MM.1S (cell line): ENCODE data around the gene CASP9.

ENCODE experiments used
- DNase-seq: peaks from one replicate; pipeline ENCODE4 v3.0.0-alpha.2; 2015
- H2AFZ ChIP-seq: fragments of 300-600 bp; sonication (generic); 2 replicates; pipeline ENCODE4 v1.6.0; 2016; ENCODE audit warnings: antibody characterized with exemption, low read length
- H3F3A ChIP-seq: fragments of 300-600 bp; sonication (generic); 2 replicates; pipeline ENCODE4 v1.6.1; 2016; ENCODE audit warnings: mild to moderate bottlenecking, antibody characterized with exemption, low read length, moderate library complexity, mixed read lengths; ENCODE audit not compliant: insufficient read depth
- H3K27ac ChIP-seq: fragments of 300-600 bp; sonication (generic); 2 replicates; pipeline ENCODE4 v1.5.1; 2016; ENCODE audit warnings: mild to moderate bottlenecking, low read length
- H3K27me3 ChIP-seq: fragments of 300-600 bp; sonication (generic); replicated peaks from 2 replicates; pipeline ENCODE4 v1.6.0; 2016; ENCODE audit warnings: low read length; ENCODE audit not compliant: insufficient read depth
- H3K36me3 ChIP-seq: fragments of 300-600 bp; sonication (generic); replicated peaks from 2 replicates; pipeline ENCODE4 v1.6.1; 2016; ENCODE audit warnings: mild to moderate bottlenecking, low read length, mixed read lengths; ENCODE audit not compliant: insufficient read depth
- H3K4me1 ChIP-seq: fragments of 300-600 bp; sonication (generic); 2 replicates; pipeline ENCODE4 v1.6.1; 2016; ENCODE audit warnings: low read length, mixed read lengths
- H3K4me2 ChIP-seq: fragments of 300-600 bp; sonication (generic); 2 replicates; pipeline ENCODE4 v1.6.0; 2016; ENCODE audit warnings: low read depth, low read length
- H3K4me3 ChIP-seq: fragments of 300-600 bp; sonication (generic); 2 replicates; pipeline ENCODE4 v1.5.1; 2016; ENCODE audit warnings: low read length, mixed read lengths
- H3K79me2 ChIP-seq: fragments of 300-600 bp; sonication (generic); 2 replicates; pipeline ENCODE4 v1.6.1; 2016; ENCODE audit warnings: mixed run types, low read length, mixed read lengths
- H3K9ac ChIP-seq: fragments of 300-600 bp; sonication (generic); 2 replicates; pipeline ENCODE4 v1.6.1; 2016; ENCODE audit warnings: low read length, mixed read lengths
- H3K9me2 ChIP-seq: fragments of 300-600 bp; sonication (generic); replicated peaks from 2 replicates; pipeline ENCODE4 v1.6.1; 2016; ENCODE audit warnings: mild to moderate bottlenecking, low read length, mixed read lengths; ENCODE audit not compliant: insufficient read depth
- H3K9me3 ChIP-seq: fragments of 300-600 bp; sonication (generic); replicated peaks from 2 replicates; pipeline ENCODE4 v1.6.1; 2016; ENCODE audit warnings: mild to moderate bottlenecking, low read length, mixed read lengths; ENCODE audit not compliant: insufficient read depth
- H4K20me1 ChIP-seq: fragments of 300-600 bp; sonication (generic); 2 replicates; pipeline ENCODE4 v1.6.1; 2016; ENCODE audit warnings: mild to moderate bottlenecking, low read length, moderate library complexity, mixed read lengths; ENCODE audit not compliant: insufficient read depth
- CTCF ChIP-seq: fragments of 300-600 bp; sonication (generic); IDR thresholded peaks from 2 replicates; pipeline ENCODE4 v1.5.1; 2016; ENCODE audit warnings: antibody characterized with exemption, low read length, mixed read lengths
- EZH2 ChIP-seq: fragments of 300-600 bp; sonication (generic); optimal IDR thresholded peaks from 2 replicates; pipeline ENCODE3; 2017; ENCODE audit warnings: low read depth, mild to moderate bottlenecking, antibody characterized with exemption, low read length, mixed read lengths
- EZH2phosphoT487 ChIP-seq: fragments of 300-600 bp; sonication (generic); IDR thresholded peaks from 2 replicates; pipeline ENCODE4 v1.6.1; 2018; ENCODE audit warnings: antibody characterized with exemption, low read length

Gene CASP9

DNA sequence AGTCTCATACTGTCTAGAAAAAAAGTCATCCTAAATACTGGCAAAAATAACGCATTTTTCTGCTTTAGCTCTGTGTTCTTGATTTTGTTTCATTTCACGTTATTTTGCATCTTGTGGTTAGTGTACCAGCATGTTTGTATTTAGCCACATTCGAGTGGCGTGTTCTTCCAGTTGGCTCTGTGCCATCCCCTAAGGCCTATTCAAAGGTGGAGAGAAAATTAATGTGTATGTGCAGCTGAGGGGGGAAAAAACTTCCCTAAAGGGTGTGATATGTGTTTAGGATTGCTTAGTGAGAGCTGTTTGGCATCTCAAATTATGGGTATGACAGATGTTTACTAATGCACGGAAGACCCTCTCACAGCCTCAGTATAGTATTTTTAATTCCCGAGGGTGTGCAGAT is 14.8 kb upstream of the CASP9 start:
- H3K9me3 ChIP-seq, result no peaks in the 10 kb centered on the region
- no peak overlapping the region for H3K27ac ChIP-seq
- no peak overlapping the region for H3K9ac ChIP-seq
- no peak overlapping the region for H2AFZ ChIP-seq
- no peaks in the 10 kb centered on the region for H3K9me2 ChIP-seq
- H3K4me2 ChIP-seq, result no peak overlapping the region
- H3K27me3 ChIP-seq, result no peaks in the 10 kb centered on the region
- H4K20me1 ChIP-seq, result no peaks in the 10 kb centered on the region
- no peak overlapping the region for H3K4me3 ChIP-seq
- no peak for DNase-seq
- H3K79me2 ChIP-seq, result no peaks in the 10 kb centered on the region
- H3K4me1 ChIP-seq, result no peaks in the 10 kb centered on the region
- TF ChIP-seq EZH2, result no peak
- no peak for TF ChIP-seq CTCF
- no peaks in the 10 kb centered on the region for H3K36me3 ChIP-seq
- H3F3A ChIP-seq, result no peaks in the 10 kb centered on the region

- H2AFZ ChIP-seq, result no peak overlapping the region
- no peaks in the 10 kb centered on the region for H3K27me3 ChIP-seq
- TF ChIP-seq EZH2phosphoT487, result no peak
- TF ChIP-seq EZH2, result no peak
- TF ChIP-seq CTCF, result no peak
- H3K9ac ChIP-seq, result no peak overlapping the region
- DNase-seq, result no peak
- H3K4me3 ChIP-seq, result no peak overlapping the region
- H3K36me3 ChIP-seq, result no peaks in the 10 kb centered on the region
- H3F3A ChIP-seq, result no peaks in the 10 kb centered on the region; the same call in 1 of the 2 replicates
- no peaks in the 10 kb centered on the region for H4K20me1 ChIP-seq
- H3K79me2 ChIP-seq, result peaks cover 16% of the 10 kb centered on the region
- no peak overlapping the region for H3K4me2 ChIP-seq
- H3K4me1 ChIP-seq, result peaks cover 5% of the 10 kb centered on the region; the same call in 1 of the 2 replicates
- no peak overlapping the region for H3K27ac ChIP-seq
- no peaks in the 10 kb centered on the region for H3K9me2 ChIP-seq
- no peaks in the 10 kb centered on the region for H3K9me3 ChIP-seq
These were observed 7.7 kb upstream of the CASP9 start for GRCh38 chr1:15531682-15532081.

DNA sequence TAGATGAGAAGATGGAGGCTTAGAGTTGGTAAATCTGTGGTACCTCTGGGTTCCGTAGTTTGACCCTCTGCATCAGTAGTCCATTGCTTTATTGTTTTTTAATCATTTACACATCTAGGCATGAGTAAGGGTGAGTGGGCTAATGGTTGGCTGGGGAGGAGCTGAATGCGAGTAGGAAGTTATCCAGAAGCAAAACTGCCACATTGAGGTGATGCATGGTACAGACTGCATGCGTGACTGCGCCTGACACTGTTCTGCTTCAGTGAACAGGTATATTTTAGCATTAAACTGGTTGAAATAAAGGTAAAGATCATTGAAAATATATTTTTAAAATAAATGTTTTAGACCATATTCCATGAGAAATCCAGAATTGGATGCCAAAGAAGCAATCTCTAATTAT is 7.0 kb upstream of the CASP9 start:
- Histone ChIP-seq H2AFZ (no peak overlapping the region), H3F3A (peaks cover 3% of the 10 kb centered on the region), H3K4me3 (no peak overlapping the region), H3K9me3 (no peaks in the 10 kb centered on the region), H3K27me3 (no peaks in the 10 kb centered on the region), H3K36me3 (no peaks in the 10 kb centered on the region), H3K9ac (no peak overlapping the region), H3K9me2 (no peaks in the 10 kb centered on the region), H3K27ac (no peak overlapping the region), H4K20me1 (no peaks in the 10 kb centered on the region), H3K4me1 (peaks cover 5% of the 10 kb centered on the region; the same call in 1 of the 2 replicates), H3K4me2 (no peak overlapping the region), H3K79me2 (peaks cover 16% of the 10 kb centered on the region)
- no peak for DNase-seq
- TF ChIP-seq EZH2phosphoT487 (no peak), CTCF (no peak), EZH2 (no peak)
